Hepatocyte (in vitro differentiated cells): Measurements from ENCODE around the gene PLCL1.

Experiments used
- CTCF ChIP-seq: fragments of 200-600 bp; sonication (generic); IDR thresholded peaks from 2 replicates; pipeline ENCODE4 v1.5.1; 2016; ENCODE audit warnings: antibody characterized with exemption, mild to moderate bottlenecking; ENCODE audit not compliant: poor library complexity
- EZH2 ChIP-seq: fragments of 200-600 bp; sonication (generic); IDR thresholded peaks from 2 replicates; pipeline ENCODE4 v1.6.1; 2016; ENCODE audit warnings: antibody characterized with exemption, mild to moderate bottlenecking, borderline replicate concordance

- TF ChIP-seq CTCF (no peak), EZH2 (no peak)
Observed at GRCh38 chr2:197779261-197779660, 25.1 kb upstream of the PLCL1 start.
